Keratinocyte (primary cell): ENCODE data around the gene TRIM38.

Source experiments
- CTCF ChIP-seq, 3 experiments: IDR thresholded peaks in 1 of 3; conservative IDR thresholded peaks in 1 of 3; optimal IDR thresholded peaks in 1 of 3; 2 replicates in 2 of 3; 3 replicates in 1 of 3; pipeline versions ENCODE3 to v1.5.1; 2011; ENCODE audit warnings: low read length in 3 of 3, mild to moderate bottlenecking in 3 of 3, moderate library complexity in 2 of 3, control low read depth in 1 of 3, inconsistent platforms in 1 of 3; ENCODE audit not compliant: insufficient read depth in 2 of 3; ENCODE audit errors: extremely low read depth in 1 of 3
- EZH2 ChIP-seq: IDR thresholded peaks from one replicate; pipeline ENCODE4 v1.6.1; 2012; ENCODE audit warnings: inconsistent platforms, mild to moderate bottlenecking, low read length, moderate library complexity

- TF ChIP-seq CTCF (optimal IDR thresholded peaks at IDR 0.05 in 1 of 3, IDR thresholded peaks at IDR 0.05 in 1 of 3, conservative IDR thresholded peaks at IDR 0.05 in 1 of 3; ENCODE audit: extremely low read depth in 1 of 3, insufficient read depth in 2 of 3, low read length in 3 of 3) (no peak), EZH2 (no peak)
Measured at GRCh38 chr6:25922301-25922700, 40.3 kb upstream of the TRIM38 start.
